Tibial nerve (tissue), 4 donors: ENCODE results near the gene PGPEP1.

Experiments
- EP300 ChIP-seq, 2 donors: sonication (generic); formaldehyde crosslinking; IDR thresholded peaks; one replicate each; pipeline ENCODE4 v1.6.1; 2017; ENCODE audit warnings: antibody characterized with exemption in 2 of 2, mild to moderate bottlenecking in 1 of 2
- POLR2A ChIP-seq, 2 donors: fragments of 450-650 bp; IDR thresholded peaks; one replicate each; pipeline ENCODE4 v1.6.1; 2017; ENCODE audit warnings: antibody characterized with exemption in 2 of 2, mild to moderate bottlenecking in 2 of 2, moderate library complexity in 2 of 2
- TF ChIP-seq, protein P1 (sequence below), 5 experiments: fragments of 200-600 bp in 3 of 5; fragments of 450-650 bp in 2 of 5; sonication (generic) in 3 of 5; IDR thresholded peaks; one replicate each; pipeline ENCODE4 v1.5.1; 2016 to 2019; ENCODE audit warnings: antibody characterized with exemption in 5 of 5, mild to moderate bottlenecking in 3 of 5, moderate library complexity in 2 of 5

DNA sequence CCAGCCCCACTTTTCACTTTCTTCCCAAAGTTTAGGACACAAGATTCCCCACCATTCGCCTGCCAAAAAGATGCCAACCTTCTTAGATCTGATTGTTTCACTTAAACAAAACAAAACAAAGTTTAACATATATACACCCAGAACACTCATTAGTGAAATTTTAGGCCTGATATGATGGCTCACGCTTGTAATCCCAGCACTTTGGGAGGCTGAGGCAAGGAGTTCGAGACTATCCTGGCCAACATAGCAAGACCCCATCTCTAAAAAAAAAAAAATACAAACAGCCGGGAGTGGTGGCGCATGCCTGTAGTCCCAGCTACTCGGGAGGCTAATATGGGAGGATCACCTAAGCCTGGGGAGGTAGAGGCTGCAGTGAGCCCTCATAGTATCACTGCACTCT is 4.9 kb downstream of the PGPEP1 start:
- TF ChIP-seq, protein P1, sequence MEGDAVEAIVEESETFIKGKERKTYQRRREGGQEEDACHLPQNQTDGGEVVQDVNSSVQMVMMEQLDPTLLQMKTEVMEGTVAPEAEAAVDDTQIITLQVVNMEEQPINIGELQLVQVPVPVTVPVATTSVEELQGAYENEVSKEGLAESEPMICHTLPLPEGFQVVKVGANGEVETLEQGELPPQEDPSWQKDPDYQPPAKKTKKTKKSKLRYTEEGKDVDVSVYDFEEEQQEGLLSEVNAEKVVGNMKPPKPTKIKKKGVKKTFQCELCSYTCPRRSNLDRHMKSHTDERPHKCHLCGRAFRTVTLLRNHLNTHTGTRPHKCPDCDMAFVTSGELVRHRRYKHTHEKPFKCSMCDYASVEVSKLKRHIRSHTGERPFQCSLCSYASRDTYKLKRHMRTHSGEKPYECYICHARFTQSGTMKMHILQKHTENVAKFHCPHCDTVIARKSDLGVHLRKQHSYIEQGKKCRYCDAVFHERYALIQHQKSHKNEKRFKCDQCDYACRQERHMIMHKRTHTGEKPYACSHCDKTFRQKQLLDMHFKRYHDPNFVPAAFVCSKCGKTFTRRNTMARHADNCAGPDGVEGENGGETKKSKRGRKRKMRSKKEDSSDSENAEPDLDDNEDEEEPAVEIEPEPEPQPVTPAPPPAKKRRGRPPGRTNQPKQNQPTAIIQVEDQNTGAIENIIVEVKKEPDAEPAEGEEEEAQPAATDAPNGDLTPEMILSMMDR (IDR thresholded peaks at IDR 0.05) = no peak
- TF ChIP-seq EP300 (IDR thresholded peaks at IDR 0.05) (no peak), POLR2A (IDR thresholded peaks at IDR 0.05) (no peak)
